ENCODE results near the gene PPP1R14D. TPM values are rescaled to one million over a fixed set of nuclear protein-coding genes. Genes with fewer than 3 reads are reported as not detected.

PPP1R14D gene
- total RNA-seq, 4 donors from 2014 or later = not detected

DNA sequence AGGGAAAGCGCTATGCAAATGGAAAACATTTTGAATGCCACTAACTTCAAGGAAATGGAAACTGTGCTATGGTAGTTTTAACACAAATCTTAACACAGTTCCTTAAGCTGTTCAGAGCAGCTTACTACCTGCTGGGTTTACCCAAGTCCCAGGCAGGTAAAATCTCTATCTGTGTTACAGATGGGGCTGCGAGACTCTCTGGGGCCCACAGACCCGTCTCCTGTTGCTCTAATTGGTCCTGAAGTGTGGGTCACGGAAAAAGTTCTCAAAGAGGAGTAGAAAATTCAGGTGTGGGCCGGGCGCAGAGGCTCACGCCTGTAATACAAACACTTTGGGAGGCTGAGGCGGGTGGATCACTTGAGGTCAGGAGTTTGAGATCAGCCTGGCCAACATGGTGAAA, 38.5 kb downstream of the PPP1R14D start:
- no peak overlapping the region for H3K27ac ChIP-seq
- H3K4me3 ChIP-seq = no peak overlapping the region
- WGBS = 95% methylated on average over 8 of the region's 8 CpGs
- H3K9me3 ChIP-seq = no peaks in the 10 kb centered on the region
- peaks cover 9% of the 10 kb centered on the region for H3K36me3 ChIP-seq
- H3K4me1 ChIP-seq = peaks cover 42% of the 10 kb centered on the region
- DNase-seq (ENCODE audit: low spot score in 2 of 2) = no peak
- TF ChIP-seq, protein P1, sequence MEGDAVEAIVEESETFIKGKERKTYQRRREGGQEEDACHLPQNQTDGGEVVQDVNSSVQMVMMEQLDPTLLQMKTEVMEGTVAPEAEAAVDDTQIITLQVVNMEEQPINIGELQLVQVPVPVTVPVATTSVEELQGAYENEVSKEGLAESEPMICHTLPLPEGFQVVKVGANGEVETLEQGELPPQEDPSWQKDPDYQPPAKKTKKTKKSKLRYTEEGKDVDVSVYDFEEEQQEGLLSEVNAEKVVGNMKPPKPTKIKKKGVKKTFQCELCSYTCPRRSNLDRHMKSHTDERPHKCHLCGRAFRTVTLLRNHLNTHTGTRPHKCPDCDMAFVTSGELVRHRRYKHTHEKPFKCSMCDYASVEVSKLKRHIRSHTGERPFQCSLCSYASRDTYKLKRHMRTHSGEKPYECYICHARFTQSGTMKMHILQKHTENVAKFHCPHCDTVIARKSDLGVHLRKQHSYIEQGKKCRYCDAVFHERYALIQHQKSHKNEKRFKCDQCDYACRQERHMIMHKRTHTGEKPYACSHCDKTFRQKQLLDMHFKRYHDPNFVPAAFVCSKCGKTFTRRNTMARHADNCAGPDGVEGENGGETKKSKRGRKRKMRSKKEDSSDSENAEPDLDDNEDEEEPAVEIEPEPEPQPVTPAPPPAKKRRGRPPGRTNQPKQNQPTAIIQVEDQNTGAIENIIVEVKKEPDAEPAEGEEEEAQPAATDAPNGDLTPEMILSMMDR (IDR thresholded peaks at IDR 0.05) = no peak
- TF ChIP-seq POLR2AphosphoS5 (IDR thresholded peaks at IDR 0.05) = no peak
- no peak for TF ChIP-seq EP300 (IDR thresholded peaks at IDR 0.05)
- no peak for TF ChIP-seq POLR2A (IDR thresholded peaks at IDR 0.05)
- H3K27me3 ChIP-seq = no peaks in the 10 kb centered on the region

DNA sequence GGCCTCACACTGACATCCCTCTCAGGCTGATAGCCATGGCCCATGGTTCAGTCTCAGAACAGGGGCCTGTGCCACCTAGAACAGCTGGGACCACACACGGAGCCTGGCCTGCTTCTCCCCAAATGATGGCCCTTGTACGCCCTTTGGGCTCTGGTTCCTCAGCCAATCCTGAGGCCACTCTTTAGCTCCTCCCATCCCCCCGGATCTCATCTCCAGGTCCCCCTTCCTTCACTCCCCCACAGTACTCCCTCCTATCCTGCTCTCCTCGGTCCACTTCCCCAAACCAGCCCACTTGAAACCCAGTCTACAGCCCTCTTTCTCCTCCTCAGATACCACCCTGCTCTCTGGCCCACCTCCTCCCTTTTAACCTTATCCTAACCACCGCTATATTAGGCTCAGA, 39.4 kb downstream of the PPP1R14D start:
- Histone ChIP-seq H3K27ac (peak overlapping the region; percentile 44), H3K36me3 (peaks cover 13% of the 10 kb centered on the region), H3K4me3 (no peak overlapping the region), H3K9me3 (no peaks in the 10 kb centered on the region), H3K4me1 (peaks cover 39% of the 10 kb centered on the region), H3K27me3 (no peaks in the 10 kb centered on the region)
- TF ChIP-seq, protein P1 (IDR thresholded peaks at IDR 0.05) = no peak
- TF ChIP-seq POLR2AphosphoS5 (IDR thresholded peaks at IDR 0.05) (no peak), EP300 (IDR thresholded peaks at IDR 0.05) (no peak), POLR2A (IDR thresholded peaks at IDR 0.05) (no peak)
- no peak for DNase-seq (ENCODE audit: low spot score in 2 of 2)
- 77% methylated on average over 5 of the region's 5 CpGs for WGBS

DNA sequence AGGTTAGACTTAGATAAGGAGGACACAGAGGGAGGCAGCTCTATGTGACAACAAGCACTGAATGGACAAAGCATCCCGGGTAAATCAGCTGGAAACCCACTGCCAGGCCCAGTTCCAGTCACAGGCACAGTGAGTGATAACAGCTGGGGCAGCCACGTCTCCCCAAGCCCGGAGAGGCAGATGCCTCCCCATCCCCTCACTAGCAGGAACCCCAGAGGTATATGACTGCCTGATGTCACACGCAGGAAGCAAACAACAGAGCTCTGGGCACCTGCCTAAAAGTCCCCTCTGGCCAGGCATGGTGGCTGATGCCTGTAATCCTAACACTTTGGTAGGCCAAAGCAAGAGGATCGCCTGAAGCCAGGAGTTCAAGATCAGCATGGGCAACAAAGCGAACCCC, 40.5 kb downstream of the PPP1R14D start:
- WGBS = 60% methylated on average over 6 of the region's 6 CpGs
- Histone ChIP-seq H3K27ac (peak overlapping the region; percentile 50), H3K9me3 (no peaks in the 10 kb centered on the region), H3K4me3 (no peak overlapping the region), H3K27me3 (no peaks in the 10 kb centered on the region), H3K36me3 (peaks cover 13% of the 10 kb centered on the region), H3K4me1 (peaks cover 30% of the 10 kb centered on the region)
- no peak for DNase-seq (ENCODE audit: low spot score in 2 of 2)
- TF ChIP-seq EP300 (IDR thresholded peaks at IDR 0.05) (no peak), POLR2A (IDR thresholded peaks at IDR 0.05) (no peak), POLR2AphosphoS5 (IDR thresholded peaks at IDR 0.05) (no peak)
- TF ChIP-seq, protein P1 (IDR thresholded peaks at IDR 0.05) = no peak

DNA sequence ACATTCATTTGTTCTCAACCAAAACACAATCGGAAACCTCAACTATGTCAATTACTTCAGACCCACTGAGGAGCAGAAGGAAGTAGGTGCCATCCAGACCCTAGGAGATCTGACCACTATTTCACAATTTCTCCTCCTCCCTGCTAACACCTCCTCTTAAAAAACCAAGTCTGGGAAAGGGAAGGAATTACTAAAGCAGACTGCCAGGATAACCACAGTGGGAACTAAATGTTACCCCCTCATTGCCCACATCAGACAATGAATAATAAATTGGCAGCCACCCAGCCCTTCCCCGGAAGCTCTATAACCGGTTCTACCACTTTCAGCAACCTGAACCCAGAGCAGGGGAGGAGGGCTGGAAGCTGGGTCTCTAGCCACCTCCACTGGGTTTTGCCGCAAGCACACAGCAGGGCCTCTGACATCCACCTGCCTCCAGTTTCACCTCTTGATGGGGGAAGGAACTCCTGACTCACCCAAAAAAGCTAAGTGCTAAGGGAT, 41.1 kb downstream of the PPP1R14D start:
- H3K4me3 ChIP-seq = no peak overlapping the region
- TF ChIP-seq, protein P1 (IDR thresholded peaks at IDR 0.05) = no peak
- TF ChIP-seq POLR2A (IDR thresholded peaks at IDR 0.05) = no peak
- TF ChIP-seq EP300 (IDR thresholded peaks at IDR 0.05) = no peak
- no peak for TF ChIP-seq POLR2AphosphoS5 (IDR thresholded peaks at IDR 0.05)
- no peaks in the 10 kb centered on the region for H3K9me3 ChIP-seq
- 21% methylated on average over 4 of the region's 4 CpGs for WGBS
- H3K4me1 ChIP-seq = peaks cover 33% of the 10 kb centered on the region
- H3K27ac ChIP-seq = peak overlapping the region; percentile 50
- no peaks in the 10 kb centered on the region for H3K27me3 ChIP-seq
- H3K36me3 ChIP-seq = peaks cover 13% of the 10 kb centered on the region
- DNase-seq (ENCODE audit: low spot score in 2 of 2) = no peak

DNA sequence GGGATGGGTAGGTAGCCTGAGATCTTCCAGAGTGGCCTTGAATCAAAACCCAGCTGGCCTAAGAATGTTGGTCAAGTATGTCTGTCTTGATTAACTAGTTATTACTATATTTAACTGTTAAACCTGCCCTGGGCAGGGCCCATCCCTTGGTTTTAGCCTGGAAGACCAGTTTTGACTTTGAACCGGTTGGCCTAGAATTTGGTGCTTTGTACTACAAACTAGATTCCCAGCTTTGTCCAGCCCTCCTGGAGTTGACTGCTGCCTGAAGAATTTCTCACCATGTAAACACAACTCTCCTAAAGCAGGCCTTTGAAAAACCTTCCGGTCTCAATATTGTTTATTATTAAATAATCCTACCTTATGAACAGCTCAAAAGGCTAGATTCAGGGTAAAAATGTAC, 42.7 kb downstream of the PPP1R14D start:
- Histone ChIP-seq H3K36me3 (peaks cover 3% of the 10 kb centered on the region), H3K9me3 (no peaks in the 10 kb centered on the region), H3K4me3 (no peak overlapping the region), H3K27me3 (no peaks in the 10 kb centered on the region), H3K27ac (peak overlapping the region; percentile 50), H3K4me1 (peaks cover 33% of the 10 kb centered on the region)
- TF ChIP-seq POLR2AphosphoS5 (IDR thresholded peaks at IDR 0.05) = no peak
- no peak for DNase-seq (ENCODE audit: low spot score in 2 of 2)
- WGBS = 79% methylated on average over 2 of the region's 2 CpGs

DNA sequence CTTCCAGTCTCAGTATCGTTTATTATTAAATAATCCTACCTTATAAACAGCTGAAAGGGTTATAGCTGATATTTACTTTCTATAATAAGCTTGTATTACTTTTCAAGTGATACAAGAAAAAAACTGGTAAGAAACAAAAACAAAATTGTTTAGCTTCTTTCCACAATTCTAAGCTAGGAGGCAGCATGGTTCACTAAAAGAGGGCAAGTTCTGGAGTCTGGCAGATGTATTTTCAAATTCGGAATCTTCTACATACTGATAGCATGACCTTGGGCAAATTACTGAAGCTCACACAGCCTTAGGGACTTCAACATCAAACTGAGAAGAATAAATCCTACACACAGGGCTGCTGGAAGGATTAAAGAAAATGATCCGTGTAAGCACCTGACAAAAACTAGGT, 43.3 kb downstream of the PPP1R14D start:
- H3K4me1 ChIP-seq = peaks cover 33% of the 10 kb centered on the region
- no peaks in the 10 kb centered on the region for H3K27me3 ChIP-seq
- H3K36me3 ChIP-seq = peaks cover 3% of the 10 kb centered on the region
- no peak for DNase-seq (ENCODE audit: low spot score in 2 of 2)
- 55% methylated on average over 3 of the region's 3 CpGs for WGBS
- H3K27ac ChIP-seq = peak overlapping the region; percentile 50
- no peaks in the 10 kb centered on the region for H3K9me3 ChIP-seq
- TF ChIP-seq POLR2AphosphoS5 (IDR thresholded peaks at IDR 0.05) (no peak), POLR2A (IDR thresholded peaks at IDR 0.05) (no peak), EP300 (IDR thresholded peaks at IDR 0.05) (no peak)
- TF ChIP-seq, protein P1 (IDR thresholded peaks at IDR 0.05) = no peak
- H3K4me3 ChIP-seq = no peak overlapping the region
